Muscle of leg (tissue), 11 donors: ENCODE results near the gene CDK8. TPM values are rescaled to one million over a fixed set of nuclear protein-coding genes. Genes with fewer than 3 reads are reported as not detected.
"Not testable (repeated sequence)": the region's sequence is repeated elsewhere in the genome, so short reads cannot be mapped to it uniquely, and the experiment has no call there.

Experiments used
- DNase-seq: peaks from one replicate; pipeline ENCODE4 v3.0.0; 2013
- H3K27ac ChIP-seq: one replicate; pipeline ENCODE4 v1.5.1; 2013; ENCODE audit warnings: mild to moderate bottlenecking, low read length, control low read depth
- H3K27me3 ChIP-seq: one replicate; pipeline ENCODE4 v1.6.1; 2013; ENCODE audit warnings: low read length; ENCODE audit not compliant: control insufficient read depth, insufficient read depth
- H3K36me3 ChIP-seq: one replicate; pipeline ENCODE4 v1.6.1; 2013; ENCODE audit warnings: low read length; ENCODE audit not compliant: control insufficient read depth, insufficient read depth
- H3K4me1 ChIP-seq: one replicate; pipeline ENCODE4 v1.6.1; 2013; ENCODE audit warnings: low read length; ENCODE audit not compliant: control insufficient read depth, insufficient read depth
- H3K4me3 ChIP-seq: one replicate; pipeline ENCODE4 v1.5.1; 2013; ENCODE audit warnings: low read length, control low read depth
- H3K9me3 ChIP-seq: replicated peaks from 2 replicates; pipeline ENCODE4 v1.6.1; 2013; ENCODE audit warnings: low read depth, low read length; ENCODE audit not compliant: control insufficient read depth
- WGBS: methylation state at CpG from one replicate; pipeline ENCODE4 v1.1.5; 2013; ENCODE audit warnings: missing lambda C conversion rate; ENCODE audit not compliant: insufficient coverage; 5-methylcytosine and 5-hydroxymethylcytosine counted together
- polyA plus RNA-seq, 8 donors: library from polyadenylated mRNA; unstranded; fragments of 120-200 nt; gene quantifications; one replicate each; pipeline versions ENCODE4 v1.2.1 to v1.2.3, GENCODE V29; 2013; ENCODE audit warnings: inconsistent platforms in 1 of 8, low replicate concordance in 1 of 8; ENCODE audit not compliant: insufficient read length in 8 of 8, insufficient read depth in 1 of 8
- total RNA-seq: library from RNA; stranded (reverse); fragments of 120-200 nt; gene quantifications from one replicate; pipeline ENCODE4 v1.2.4, GENCODE V29; 2013

Gene CDK8
- total and polyA plus RNA-seq, 9 donors = 17.3 to 30.0 (median 24.3) TPM

DNA sequence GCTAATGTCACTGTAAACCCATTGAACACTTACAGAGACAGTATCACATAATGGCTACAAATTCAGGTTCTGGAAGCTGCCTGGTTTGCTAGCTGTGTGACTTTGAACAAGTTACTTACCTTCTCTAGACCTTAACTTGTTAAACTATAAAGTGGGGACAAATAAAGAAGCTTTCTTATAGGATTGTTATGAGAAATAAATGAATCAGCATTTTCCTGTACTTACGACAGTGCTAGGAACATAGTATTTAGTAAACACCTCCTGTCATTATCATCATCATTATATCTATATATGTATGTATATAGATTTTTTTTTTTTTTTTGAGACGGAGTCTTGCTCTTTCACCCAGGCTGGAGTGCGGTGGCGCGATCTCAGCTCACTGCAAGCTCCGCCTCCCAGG is 54.9 kb downstream of the CDK8 start:
- Histone ChIP-seq H3K27ac (no peak overlapping the region), H3K4me3 (no peak overlapping the region), H3K36me3 (no peaks in the 10 kb centered on the region), H3K4me1 (no peaks in the 10 kb centered on the region), H3K9me3 (peaks cover 3% of the 10 kb centered on the region), H3K27me3 (no peaks in the 10 kb centered on the region)
- no peak for DNase-seq
- no CpG with 5 or more reads among the region's 6 CpGs for WGBS

DNA sequence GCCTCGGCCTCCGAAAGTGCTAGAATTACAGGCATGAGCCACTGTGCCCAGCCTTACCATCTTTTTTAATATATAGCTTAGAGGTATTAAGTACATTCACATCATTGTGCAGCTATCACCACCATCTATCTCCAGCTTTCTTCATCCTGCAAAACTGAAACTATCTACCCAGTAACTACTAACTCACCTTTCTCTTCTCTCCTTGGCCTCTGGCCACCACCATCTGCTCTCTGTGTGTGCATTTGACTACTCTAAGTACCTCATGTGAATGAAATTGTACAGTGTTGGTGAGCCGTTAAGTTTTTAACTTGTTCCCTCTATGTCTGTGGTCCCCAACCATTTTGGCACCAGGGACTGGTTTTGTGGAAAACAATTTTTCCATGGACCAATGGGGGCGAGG is 56.1 kb downstream of the CDK8 start:
- peaks cover 3% of the 10 kb centered on the region for H3K9me3 ChIP-seq
- H3K4me3 ChIP-seq = no peak overlapping the region
- no peaks in the 10 kb centered on the region for H3K27me3 ChIP-seq
- no peak overlapping the region for H3K27ac ChIP-seq
- no peaks in the 10 kb centered on the region for H3K36me3 ChIP-seq
- no peak for DNase-seq
- 80% methylated on average over 2 of the region's 4 CpGs for WGBS
- H3K4me1 ChIP-seq = no peaks in the 10 kb centered on the region

DNA sequence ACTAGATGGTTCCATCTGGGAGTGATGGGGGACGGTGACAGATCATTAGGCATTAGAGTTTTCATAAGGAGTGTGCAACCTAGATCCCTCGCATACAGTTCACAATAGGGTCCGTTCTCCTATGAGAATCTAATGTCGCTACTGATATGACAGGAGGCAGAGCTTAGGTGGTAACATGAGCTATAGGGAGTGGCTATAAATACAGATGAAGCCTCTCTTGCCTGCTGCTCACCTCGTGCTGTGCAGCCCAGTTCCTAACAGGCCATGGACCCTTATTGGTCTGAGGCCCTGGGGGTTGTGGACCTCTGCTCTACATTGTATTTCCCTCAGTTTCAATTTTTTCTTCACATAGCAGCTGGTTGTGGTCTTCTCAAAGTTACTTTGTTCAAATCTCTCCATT is 56.5 kb downstream of the CDK8 start:
- peaks cover 3% of the 10 kb centered on the region for H3K9me3 ChIP-seq
- H3K36me3 ChIP-seq = no peaks in the 10 kb centered on the region
- no peaks in the 10 kb centered on the region for H3K4me1 ChIP-seq
- H3K27me3 ChIP-seq = no peaks in the 10 kb centered on the region
- 88% methylated on average over 5 of the region's 5 CpGs for WGBS
- H3K4me3 ChIP-seq = no peak overlapping the region
- H3K27ac ChIP-seq = no peak overlapping the region
- no peak for DNase-seq

DNA sequence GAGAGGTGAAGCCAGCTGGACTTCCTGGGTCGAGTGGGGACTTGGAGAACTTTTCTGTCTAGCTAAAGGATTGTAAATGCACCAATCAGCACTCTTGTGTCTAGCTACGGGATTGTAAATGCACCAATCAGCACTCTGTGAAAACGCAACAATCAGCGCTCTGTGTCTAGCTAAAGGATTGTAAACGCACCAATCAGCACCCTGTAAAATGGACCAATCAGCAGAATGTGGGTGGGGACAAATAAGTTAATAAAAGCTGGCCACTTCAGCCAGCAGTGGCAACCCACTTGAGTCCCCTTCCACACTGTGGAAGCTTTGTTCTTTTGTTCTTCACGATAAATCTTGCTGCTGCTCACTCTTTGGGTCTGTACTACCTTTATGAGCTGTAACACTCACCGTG is 58.1 kb downstream of the CDK8 start:
- H3K27me3 ChIP-seq = not testable (repeated sequence)

DNA sequence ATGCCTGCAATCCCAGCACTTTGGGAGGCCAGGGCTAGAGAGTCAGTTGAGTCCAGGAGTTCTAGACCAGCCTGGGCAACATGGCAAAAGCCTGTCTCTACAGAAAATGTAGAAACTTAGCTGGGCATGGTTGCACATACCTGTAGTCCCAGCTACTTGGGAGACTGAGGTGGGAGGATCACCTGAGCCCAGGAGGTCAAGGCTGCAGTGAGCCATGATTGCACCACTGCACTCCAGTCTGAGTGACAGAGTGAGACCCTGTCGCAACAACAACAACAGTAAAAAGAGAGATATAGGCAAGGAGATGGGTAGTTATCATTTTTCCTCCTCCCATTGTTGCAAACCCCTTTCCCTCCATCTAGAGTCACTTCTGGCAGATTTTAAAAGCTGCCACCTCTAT is 62.2 kb downstream of the CDK8 start:
- not testable (repeated sequence) for H3K27me3 ChIP-seq, H3K36me3 ChIP-seq, H3K4me1 ChIP-seq, H3K4me3 ChIP-seq, H3K9me3 ChIP-seq, DNase-seq, H3K27ac ChIP-seq
- WGBS = no CpG with 5 or more reads among the region's 1 CpG

More for the DNA sequence above, 58.1 kb downstream of the CDK8 start:
- not testable (repeated sequence) for H3K27ac ChIP-seq, DNase-seq, H3K36me3 ChIP-seq, H3K4me1 ChIP-seq, H3K9me3 ChIP-seq, H3K4me3 ChIP-seq
- WGBS = 99% methylated on average over 5 of the region's 7 CpGs

DNA sequence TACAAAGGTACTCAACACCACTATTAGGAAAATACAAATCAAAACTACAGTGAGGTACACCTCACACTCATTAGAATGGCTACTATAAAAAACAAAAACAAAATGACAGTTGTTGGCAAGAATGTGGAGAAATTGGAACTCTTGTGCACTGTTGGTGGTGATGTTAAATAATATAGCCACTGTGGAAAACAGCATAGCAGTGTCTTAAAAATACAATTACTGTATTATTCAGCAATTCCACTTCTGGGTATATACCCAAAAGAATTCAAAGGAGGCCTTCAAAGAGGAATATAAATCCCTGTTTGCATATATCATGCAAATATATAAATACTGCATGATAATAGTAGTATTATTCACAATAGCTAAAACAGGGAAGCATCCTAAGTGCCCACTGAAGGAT is 66.8 kb downstream of the CDK8 start:
- H3K4me3 ChIP-seq = no peak overlapping the region
- H3K27me3 ChIP-seq = no peaks in the 10 kb centered on the region
- H3K36me3 ChIP-seq = no peaks in the 10 kb centered on the region
- no peaks in the 10 kb centered on the region for H3K9me3 ChIP-seq
- H3K4me1 ChIP-seq = no peaks in the 10 kb centered on the region
- no peak for DNase-seq
- H3K27ac ChIP-seq = no peak overlapping the region

DNA sequence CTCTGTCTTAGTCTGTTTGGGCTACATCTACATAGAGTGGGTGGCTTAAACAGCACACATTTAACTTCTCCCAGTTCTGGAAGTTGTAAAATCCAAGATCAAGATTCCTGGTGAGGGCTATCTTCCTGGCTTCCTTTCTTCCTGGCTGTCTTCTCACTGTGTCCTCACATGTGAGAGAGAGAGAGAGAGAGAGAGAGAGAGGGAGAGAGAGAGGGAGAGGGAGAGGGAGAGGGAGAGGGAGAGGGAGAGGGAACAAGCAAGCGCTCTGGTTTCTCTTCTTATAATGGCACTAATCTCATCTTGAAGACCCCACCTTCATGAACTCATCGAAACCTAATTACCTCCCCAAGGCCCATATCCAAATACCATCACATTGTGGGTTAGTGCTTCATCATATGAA is 69.2 kb downstream of the CDK8 start:
- Histone ChIP-seq H3K27me3 (no peaks in the 10 kb centered on the region), H3K4me3 (no peak overlapping the region), H3K27ac (no peak overlapping the region), H3K4me1 (no peaks in the 10 kb centered on the region), H3K36me3 (no peaks in the 10 kb centered on the region), H3K9me3 (no peaks in the 10 kb centered on the region)
- DNase-seq = no peak
- WGBS = no CpG with 5 or more reads among the region's 2 CpGs

DNA sequence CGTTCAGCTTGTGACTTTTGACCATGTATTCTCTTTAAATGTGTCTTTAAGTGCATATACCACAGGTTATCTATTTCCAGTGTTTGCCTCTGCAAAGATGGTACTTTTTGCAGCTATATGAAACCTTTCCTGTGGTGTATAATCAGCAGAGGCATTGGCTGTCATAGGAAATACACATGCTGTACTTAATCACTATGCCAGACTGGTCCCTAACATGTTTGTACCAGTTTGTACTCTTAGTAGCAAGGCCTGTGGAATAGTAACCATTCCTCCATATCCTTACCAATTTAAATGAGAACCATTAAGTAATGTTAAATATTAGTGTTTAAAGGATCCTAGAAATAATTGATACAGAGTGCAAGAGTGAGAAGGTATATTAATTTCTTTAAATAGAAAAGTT is 69.8 kb downstream of the CDK8 start:
- H3K27me3 ChIP-seq = no peaks in the 10 kb centered on the region
- no peak overlapping the region for H3K27ac ChIP-seq
- H3K4me3 ChIP-seq = no peak overlapping the region
- WGBS = no CpG with 5 or more reads among the region's 1 CpG
- no peaks in the 10 kb centered on the region for H3K36me3 ChIP-seq
- no peaks in the 10 kb centered on the region for H3K4me1 ChIP-seq
- H3K9me3 ChIP-seq = no peaks in the 10 kb centered on the region
- DNase-seq = no peak

DNA sequence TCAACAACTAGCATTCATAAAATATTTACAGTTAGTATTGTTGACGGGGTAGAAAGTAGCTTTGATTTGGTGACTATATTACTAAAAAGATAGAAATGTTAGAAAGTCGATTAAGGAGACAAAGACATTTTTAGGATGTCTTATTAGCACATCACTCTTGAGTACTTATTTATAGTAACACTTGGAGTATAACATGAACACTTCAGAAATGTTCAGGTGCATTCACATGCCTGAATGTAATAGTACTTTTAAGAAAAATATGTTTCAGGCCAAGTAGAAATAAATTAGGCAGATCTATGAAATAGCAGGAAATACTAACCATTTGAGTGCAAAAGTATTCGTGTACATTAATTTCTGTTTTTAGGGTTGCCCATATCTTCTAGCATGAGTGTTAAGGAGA is 70.4 kb downstream of the CDK8 start:
- Histone ChIP-seq H3K4me3 (no peak overlapping the region), H3K27me3 (no peaks in the 10 kb centered on the region), H3K27ac (no peak overlapping the region), H3K36me3 (no peaks in the 10 kb centered on the region), H3K9me3 (no peaks in the 10 kb centered on the region), H3K4me1 (no peaks in the 10 kb centered on the region)
- DNase-seq = no peak
- no CpG with 5 or more reads among the region's 3 CpGs for WGBS

DNA sequence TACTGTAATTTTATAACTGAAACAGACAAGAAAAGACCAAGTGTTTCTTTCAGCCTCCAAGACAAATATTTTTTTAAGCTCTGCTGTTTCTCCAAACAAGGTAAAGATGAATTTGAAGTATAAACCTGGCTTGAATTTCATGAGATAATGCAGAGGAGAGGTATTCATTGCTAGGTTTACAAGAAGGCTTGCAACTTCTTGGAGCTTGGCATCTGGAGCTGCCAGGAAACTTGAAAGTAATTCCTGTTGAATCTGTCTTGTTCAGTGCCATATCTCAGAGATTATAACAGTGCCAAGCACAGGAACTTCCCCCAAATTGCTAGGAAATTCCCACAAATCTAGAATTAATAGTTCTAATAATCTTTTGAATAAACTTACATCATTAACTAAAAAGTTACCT is 70.9 kb downstream of the CDK8 start:
- Histone ChIP-seq H3K9me3 (no peaks in the 10 kb centered on the region), H3K4me1 (no peaks in the 10 kb centered on the region), H3K4me3 (no peak overlapping the region), H3K36me3 (no peaks in the 10 kb centered on the region), H3K27ac (no peak overlapping the region), H3K27me3 (no peaks in the 10 kb centered on the region)
- no peak for DNase-seq

DNA sequence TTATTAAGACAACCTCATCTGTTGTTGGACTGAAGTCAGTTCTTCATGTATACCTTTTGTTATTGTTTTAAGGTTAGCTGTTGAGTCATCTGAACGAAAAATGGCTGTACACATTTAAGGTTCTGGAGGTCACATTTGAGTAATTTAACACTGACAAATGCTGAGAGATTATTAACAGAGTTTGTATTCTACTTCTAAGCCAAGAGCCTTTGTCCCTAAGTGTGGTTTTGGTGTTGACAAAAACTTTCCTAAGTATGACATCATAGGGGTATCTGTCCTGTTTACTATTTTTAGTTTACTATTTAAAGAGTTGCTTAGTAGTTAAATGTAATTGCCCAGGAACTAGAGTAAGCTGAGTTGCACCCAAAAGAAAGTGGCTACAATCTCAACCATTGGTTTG is 71.9 kb downstream of the CDK8 start:
- DNase-seq = no peak
- Histone ChIP-seq H3K4me3 (no peak overlapping the region), H3K4me1 (no peaks in the 10 kb centered on the region), H3K9me3 (no peaks in the 10 kb centered on the region), H3K36me3 (no peaks in the 10 kb centered on the region), H3K27ac (no peak overlapping the region), H3K27me3 (no peaks in the 10 kb centered on the region)
- no CpG with 5 or more reads among the region's 1 CpG for WGBS
